ENCODE measurements around the gene RPUSD2.

DNA sequence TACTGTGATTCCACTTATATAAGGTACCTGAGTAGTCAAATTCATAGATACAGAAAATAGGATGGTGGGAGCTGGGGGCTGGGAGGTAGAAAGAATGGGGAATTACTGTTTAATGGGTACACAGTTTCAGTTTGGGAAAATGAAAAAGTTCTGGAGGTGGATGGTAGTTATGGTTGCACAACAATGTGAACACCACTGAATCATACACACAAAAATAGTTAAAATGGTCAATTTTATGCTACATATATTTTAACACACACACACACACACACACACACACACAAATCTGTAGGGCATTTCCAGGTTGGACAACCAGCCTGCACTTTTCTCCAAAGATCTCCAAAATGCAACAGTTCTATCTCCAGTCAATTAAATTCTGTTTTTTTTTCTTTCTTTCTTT lies 5.7 kb upstream of the RPUSD2 start:
- no peak for TF ChIP-seq CTCF (IDR thresholded peaks at IDR 0.05)
- TF ChIP-seq POLR2AphosphoS5 (IDR thresholded peaks at IDR 0.05; ENCODE audit: low read depth, low read length), result no peak
- TF ChIP-seq TCF7L2 (IDR thresholded peaks at IDR 0.05; ENCODE audit: low read depth, low read length), result no peak
- TF ChIP-seq, protein P1, sequence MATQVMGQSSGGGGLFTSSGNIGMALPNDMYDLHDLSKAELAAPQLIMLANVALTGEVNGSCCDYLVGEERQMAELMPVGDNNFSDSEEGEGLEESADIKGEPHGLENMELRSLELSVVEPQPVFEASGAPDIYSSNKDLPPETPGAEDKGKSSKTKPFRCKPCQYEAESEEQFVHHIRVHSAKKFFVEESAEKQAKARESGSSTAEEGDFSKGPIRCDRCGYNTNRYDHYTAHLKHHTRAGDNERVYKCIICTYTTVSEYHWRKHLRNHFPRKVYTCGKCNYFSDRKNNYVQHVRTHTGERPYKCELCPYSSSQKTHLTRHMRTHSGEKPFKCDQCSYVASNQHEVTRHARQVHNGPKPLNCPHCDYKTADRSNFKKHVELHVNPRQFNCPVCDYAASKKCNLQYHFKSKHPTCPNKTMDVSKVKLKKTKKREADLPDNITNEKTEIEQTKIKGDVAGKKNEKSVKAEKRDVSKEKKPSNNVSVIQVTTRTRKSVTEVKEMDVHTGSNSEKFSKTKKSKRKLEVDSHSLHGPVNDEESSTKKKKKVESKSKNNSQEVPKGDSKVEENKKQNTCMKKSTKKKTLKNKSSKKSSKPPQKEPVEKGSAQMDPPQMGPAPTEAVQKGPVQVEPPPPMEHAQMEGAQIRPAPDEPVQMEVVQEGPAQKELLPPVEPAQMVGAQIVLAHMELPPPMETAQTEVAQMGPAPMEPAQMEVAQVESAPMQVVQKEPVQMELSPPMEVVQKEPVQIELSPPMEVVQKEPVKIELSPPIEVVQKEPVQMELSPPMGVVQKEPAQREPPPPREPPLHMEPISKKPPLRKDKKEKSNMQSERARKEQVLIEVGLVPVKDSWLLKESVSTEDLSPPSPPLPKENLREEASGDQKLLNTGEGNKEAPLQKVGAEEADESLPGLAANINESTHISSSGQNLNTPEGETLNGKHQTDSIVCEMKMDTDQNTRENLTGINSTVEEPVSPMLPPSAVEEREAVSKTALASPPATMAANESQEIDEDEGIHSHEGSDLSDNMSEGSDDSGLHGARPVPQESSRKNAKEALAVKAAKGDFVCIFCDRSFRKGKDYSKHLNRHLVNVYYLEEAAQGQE (IDR thresholded peaks at IDR 0.05; ENCODE audit: insufficient read depth in 1 of 2, low read depth in 2 of 2, low read length in 1 of 2), result no peak
- no peak for TF ChIP-seq SIN3A (IDR thresholded peaks at IDR 0.05; ENCODE audit: borderline replicate concordance, insufficient read depth, low read depth, low read length)
